ENCODE data around the gene HDAC6.

Gene HDAC6

DNA sequence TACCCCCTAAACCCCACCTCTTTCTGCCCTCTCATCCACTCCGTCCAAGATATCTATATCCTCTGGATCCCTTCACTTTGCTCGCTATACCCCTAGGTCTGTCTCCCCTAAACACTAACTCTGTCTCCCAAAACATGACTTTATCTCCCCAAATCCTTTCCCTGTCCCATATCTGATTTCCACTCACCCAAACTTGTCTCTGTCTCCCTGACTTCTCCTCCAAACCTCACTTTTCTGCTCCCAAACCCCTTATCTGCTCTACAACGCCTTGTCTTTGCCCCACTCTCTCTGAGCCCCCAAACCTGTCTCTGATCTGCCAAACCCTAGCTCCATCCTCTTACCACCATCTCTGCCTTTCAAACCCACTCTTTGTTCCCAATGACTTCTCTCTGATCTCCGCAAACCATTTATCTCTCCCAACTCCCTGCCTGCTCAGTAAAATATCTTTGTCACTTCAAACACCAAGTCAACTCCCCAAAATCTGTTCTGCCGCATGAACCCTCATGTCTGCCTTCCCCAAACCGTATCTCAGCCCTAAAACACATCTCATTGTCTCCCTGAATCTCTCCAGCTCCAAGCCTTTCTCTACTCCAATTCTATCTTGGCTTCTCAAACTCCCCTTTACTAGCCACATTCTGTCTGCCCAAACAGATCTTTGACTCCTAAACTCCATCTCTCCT is 14.9 kb upstream of the HDAC6 start:
- no peak overlapping the region for H3K27ac ChIP-seq (ENCODE audit: low read depth, low read length)
- no peak overlapping the region for H2BK15ac ChIP-seq (replicated peaks; ENCODE audit: low read depth)
- no peak overlapping the region for H3K23ac ChIP-seq (ENCODE audit: low read length)
- H3K79me2 ChIP-seq (ENCODE audit: control insufficient read depth, insufficient read depth, low read length): no peaks in the 10 kb centered on the region
- H3K36me3 ChIP-seq (ENCODE audit: control insufficient read depth, insufficient read depth, low read length): no peaks in the 10 kb centered on the region
- no peak overlapping the region for H3K18ac ChIP-seq (ENCODE audit: low read length)
- H2AK5ac ChIP-seq (ENCODE audit: low read length): no peak overlapping the region
- H2BK5ac ChIP-seq (ENCODE audit: low read length): no peak overlapping the region
- no peak overlapping the region for H3K4me3 ChIP-seq (ENCODE audit: low read length)
- H4K5ac ChIP-seq (ENCODE audit: low read length): no peak overlapping the region
- no CpG with 5 or more reads among the region's 6 CpGs for WGBS (ENCODE audit: extremely low coverage, insufficient coverage, low lambda C conversion rate)
- H2BK120ac ChIP-seq (ENCODE audit: low read depth, low read length): no peak overlapping the region
- no peak for DNase-seq
- no peak overlapping the region for H3K9ac ChIP-seq (ENCODE audit: low read length)
- no peaks in the 10 kb centered on the region for H3K4me1 ChIP-seq (ENCODE audit: control insufficient read depth, low read depth, low read length)
- no peaks in the 10 kb centered on the region for H3K27me3 ChIP-seq (ENCODE audit: insufficient read depth, low read length, poor library complexity)
- no peaks in the 10 kb centered on the region for H3K79me1 ChIP-seq (ENCODE audit: low read length)
- no peak overlapping the region for H3K56ac ChIP-seq (ENCODE audit: low read length)
- no peak overlapping the region for H4K8ac ChIP-seq (ENCODE audit: low read depth, low read length)
- H3K4me2 ChIP-seq (ENCODE audit: low read length): no peak overlapping the region
- H3K4ac ChIP-seq (ENCODE audit: low read depth, low read length): no peak overlapping the region

DNA sequence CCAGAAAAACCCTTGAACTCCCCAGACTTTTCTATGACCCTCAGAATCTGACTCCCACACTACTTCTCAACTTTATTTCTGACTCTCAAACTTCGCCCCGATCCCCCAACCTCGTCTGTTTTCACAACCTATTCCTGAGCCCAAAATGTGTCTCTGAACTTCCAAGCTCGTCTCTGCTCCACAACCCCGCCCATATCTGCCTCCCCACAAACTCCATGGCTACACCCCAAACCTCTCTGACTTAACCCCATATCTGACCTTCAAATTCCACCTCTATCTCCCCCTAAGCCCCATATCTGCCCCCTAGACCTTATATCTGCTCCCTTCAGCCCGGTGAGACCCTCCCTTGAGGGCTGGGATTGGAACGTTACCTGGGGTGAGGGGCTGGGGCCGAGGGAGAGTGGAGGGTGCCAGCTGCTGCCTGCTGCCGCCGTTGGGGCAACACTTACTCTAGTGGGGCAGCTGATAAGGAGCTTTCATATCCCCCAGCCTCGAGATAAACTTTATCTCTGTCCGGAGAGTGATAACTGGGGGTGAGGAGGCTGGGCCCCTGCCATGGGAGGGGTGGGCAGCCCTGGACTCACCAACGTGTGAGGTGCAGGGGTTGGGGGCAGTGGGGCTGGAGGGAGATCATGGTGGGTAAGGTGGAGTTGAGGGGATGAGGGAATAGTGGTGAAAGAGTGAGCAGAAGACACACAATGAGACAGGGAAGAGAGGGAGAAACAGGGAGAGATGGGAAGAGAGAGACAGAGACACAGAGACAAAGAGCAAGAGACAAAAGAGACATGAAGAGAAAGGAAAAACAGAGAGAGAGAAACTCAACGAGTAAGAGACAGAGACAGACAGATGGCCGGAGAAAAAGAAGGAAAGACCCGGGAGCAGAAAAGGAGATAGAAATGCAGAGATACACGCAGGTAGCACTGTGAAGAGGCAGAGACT is 14.1 kb upstream of the HDAC6 start:
- H3K27me3 ChIP-seq (ENCODE audit: insufficient read depth, low read length, poor library complexity): no peaks in the 10 kb centered on the region
- WGBS (ENCODE audit: extremely low coverage, insufficient coverage, low lambda C conversion rate): no CpG with 5 or more reads among the region's 17 CpGs
- no peak overlapping the region for H3K4me3 ChIP-seq (ENCODE audit: low read length)
- H3K18ac ChIP-seq (ENCODE audit: low read length): no peak overlapping the region
- no peaks in the 10 kb centered on the region for H3K79me1 ChIP-seq (ENCODE audit: low read length)
- H3K27ac ChIP-seq (ENCODE audit: low read depth, low read length): no peak overlapping the region
- H4K5ac ChIP-seq (ENCODE audit: low read length): no peak overlapping the region
- H3K23ac ChIP-seq (ENCODE audit: low read length): no peak overlapping the region
- DNase-seq: no peak
- no peak overlapping the region for H3K56ac ChIP-seq (ENCODE audit: low read length)
- no peaks in the 10 kb centered on the region for H3K79me2 ChIP-seq (ENCODE audit: control insufficient read depth, insufficient read depth, low read length)
- no peak overlapping the region for H2BK15ac ChIP-seq (replicated peaks; ENCODE audit: low read depth)
- no peak overlapping the region for H2AK5ac ChIP-seq (ENCODE audit: low read length)
- H2BK120ac ChIP-seq (ENCODE audit: low read depth, low read length): no peak overlapping the region
- no peak overlapping the region for H3K9ac ChIP-seq (ENCODE audit: low read length)
- no peak overlapping the region for H3K4ac ChIP-seq (ENCODE audit: low read depth, low read length)
- H3K4me1 ChIP-seq (ENCODE audit: control insufficient read depth, low read depth, low read length): no peaks in the 10 kb centered on the region
- H4K8ac ChIP-seq (ENCODE audit: low read depth, low read length): no peak overlapping the region
- no peaks in the 10 kb centered on the region for H3K36me3 ChIP-seq (ENCODE audit: control insufficient read depth, insufficient read depth, low read length)
- H3K4me2 ChIP-seq (ENCODE audit: low read length): no peak overlapping the region
- H2BK5ac ChIP-seq (ENCODE audit: low read length): no peak overlapping the region

DNA sequence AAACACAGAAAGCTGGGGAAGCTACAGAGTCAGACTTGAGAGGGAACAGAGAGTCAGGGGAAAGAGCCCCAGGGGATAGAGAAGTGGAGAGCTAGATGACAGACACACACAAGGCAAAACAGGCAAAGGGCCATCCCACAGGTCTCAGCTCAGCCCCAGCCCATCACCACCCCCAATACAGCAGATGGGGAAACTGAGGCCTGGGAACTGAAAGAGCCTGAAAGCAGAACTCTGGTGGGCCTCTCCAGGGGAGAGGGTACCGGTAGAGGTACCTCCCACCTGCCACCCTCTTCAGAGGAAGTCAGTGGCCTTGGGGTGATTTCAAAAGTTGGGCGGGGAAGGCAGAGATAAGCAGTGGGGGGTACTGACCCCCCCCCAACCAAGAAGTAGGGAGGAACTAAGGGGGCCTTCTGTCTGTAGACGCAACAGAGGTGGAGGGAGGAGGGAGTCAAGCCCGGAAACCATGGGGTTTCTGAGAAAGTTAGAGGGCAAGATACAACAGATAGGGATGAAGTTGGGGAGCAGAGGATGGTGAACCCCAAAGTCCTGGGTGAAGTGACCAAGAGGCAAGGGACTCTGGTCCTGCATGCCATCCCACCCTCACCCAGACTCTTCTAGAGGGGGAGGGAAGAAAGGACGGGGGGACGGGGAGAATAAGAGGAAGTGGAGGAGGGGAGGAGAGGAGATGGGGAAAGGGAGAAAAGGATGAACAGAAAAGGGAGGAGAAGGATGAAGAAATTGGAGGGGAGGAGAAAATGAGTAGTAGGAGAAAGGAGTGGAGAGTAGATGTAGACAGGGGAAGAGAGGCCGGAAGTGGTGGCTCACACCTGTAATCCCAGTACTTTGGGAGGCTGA is 12.3 kb upstream of the HDAC6 start:
- no peak for DNase-seq
- H3K4me2 ChIP-seq (ENCODE audit: low read length): no peak overlapping the region
- no peak overlapping the region for H3K27ac ChIP-seq (ENCODE audit: low read depth, low read length)
- H4K8ac ChIP-seq (ENCODE audit: low read depth, low read length): no peak overlapping the region
- no peak overlapping the region for H3K56ac ChIP-seq (ENCODE audit: low read length)
- no peaks in the 10 kb centered on the region for H3K4me1 ChIP-seq (ENCODE audit: control insufficient read depth, low read depth, low read length)
- H2AK5ac ChIP-seq (ENCODE audit: low read length): no peak overlapping the region
- no peak overlapping the region for H3K18ac ChIP-seq (ENCODE audit: low read length)
- H3K9ac ChIP-seq (ENCODE audit: low read length): no peak overlapping the region
- no peak overlapping the region for H4K5ac ChIP-seq (ENCODE audit: low read length)
- WGBS (ENCODE audit: extremely low coverage, insufficient coverage, low lambda C conversion rate): no CpG with 5 or more reads among the region's 7 CpGs
- no peak overlapping the region for H3K4me3 ChIP-seq (ENCODE audit: low read length)
- no peak overlapping the region for H2BK120ac ChIP-seq (ENCODE audit: low read depth, low read length)
- no peak overlapping the region for H2BK5ac ChIP-seq (ENCODE audit: low read length)
- no peaks in the 10 kb centered on the region for H3K79me2 ChIP-seq (ENCODE audit: control insufficient read depth, insufficient read depth, low read length)
- H3K79me1 ChIP-seq (ENCODE audit: low read length): no peaks in the 10 kb centered on the region
- no peaks in the 10 kb centered on the region for H3K27me3 ChIP-seq (ENCODE audit: insufficient read depth, low read length, poor library complexity)
- no peak overlapping the region for H3K4ac ChIP-seq (ENCODE audit: low read depth, low read length)
- H3K23ac ChIP-seq (ENCODE audit: low read length): no peak overlapping the region
- H3K36me3 ChIP-seq (ENCODE audit: control insufficient read depth, insufficient read depth, low read length): no peaks in the 10 kb centered on the region
- H2BK15ac ChIP-seq (replicated peaks; ENCODE audit: low read depth): no peak overlapping the region

DNA sequence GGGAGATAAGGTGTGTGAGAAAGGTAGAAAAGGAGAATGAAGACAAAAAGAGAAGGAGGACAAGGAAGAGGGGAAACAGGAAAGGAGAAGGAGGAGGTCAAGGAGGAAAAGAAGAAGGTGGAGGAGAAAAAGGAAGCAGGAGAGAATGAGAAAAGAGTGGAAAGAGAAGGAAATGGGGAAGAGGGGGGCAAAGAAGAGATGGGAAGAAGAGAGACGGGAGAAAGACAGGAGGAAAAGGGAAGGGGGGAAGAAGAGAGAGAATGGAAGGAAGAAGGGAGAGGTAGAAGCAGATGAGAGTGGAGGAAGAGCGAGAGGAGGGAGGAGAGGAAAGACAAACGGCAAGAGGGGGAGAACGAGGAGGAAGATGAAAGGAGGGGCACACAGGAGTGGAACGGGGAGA is 11.4 kb upstream of the HDAC6 start:
- no peak for DNase-seq
- Histone ChIP-seq H3K36me3 (ENCODE audit: control insufficient read depth, insufficient read depth, low read length) (no peaks in the 10 kb centered on the region), H4K8ac (ENCODE audit: low read depth, low read length) (no peak overlapping the region), H3K56ac (ENCODE audit: low read length) (no peak overlapping the region), H3K9ac (ENCODE audit: low read length) (no peak overlapping the region), H4K5ac (ENCODE audit: low read length) (no peak overlapping the region), H2BK120ac (ENCODE audit: low read depth, low read length) (no peak overlapping the region), H3K79me2 (ENCODE audit: control insufficient read depth, insufficient read depth, low read length) (no peaks in the 10 kb centered on the region), H3K18ac (ENCODE audit: low read length) (no peak overlapping the region), H3K27ac (ENCODE audit: low read depth, low read length) (no peak overlapping the region), H3K4me2 (ENCODE audit: low read length) (no peak overlapping the region), H3K4me3 (ENCODE audit: low read length) (no peak overlapping the region), H3K23ac (ENCODE audit: low read length) (no peak overlapping the region), H2AK5ac (ENCODE audit: low read length) (no peak overlapping the region), H3K27me3 (ENCODE audit: insufficient read depth, low read length, poor library complexity) (no peaks in the 10 kb centered on the region), H3K4ac (ENCODE audit: low read depth, low read length) (no peak overlapping the region), H2BK5ac (ENCODE audit: low read length) (no peak overlapping the region), H3K79me1 (ENCODE audit: low read length) (no peaks in the 10 kb centered on the region), H2BK15ac (replicated peaks; ENCODE audit: low read depth) (no peak overlapping the region), H3K4me1 (ENCODE audit: control insufficient read depth, low read depth, low read length) (no peaks in the 10 kb centered on the region)
- WGBS (ENCODE audit: extremely low coverage, insufficient coverage, low lambda C conversion rate): no CpG with 5 or more reads among the region's 5 CpGs

DNA sequence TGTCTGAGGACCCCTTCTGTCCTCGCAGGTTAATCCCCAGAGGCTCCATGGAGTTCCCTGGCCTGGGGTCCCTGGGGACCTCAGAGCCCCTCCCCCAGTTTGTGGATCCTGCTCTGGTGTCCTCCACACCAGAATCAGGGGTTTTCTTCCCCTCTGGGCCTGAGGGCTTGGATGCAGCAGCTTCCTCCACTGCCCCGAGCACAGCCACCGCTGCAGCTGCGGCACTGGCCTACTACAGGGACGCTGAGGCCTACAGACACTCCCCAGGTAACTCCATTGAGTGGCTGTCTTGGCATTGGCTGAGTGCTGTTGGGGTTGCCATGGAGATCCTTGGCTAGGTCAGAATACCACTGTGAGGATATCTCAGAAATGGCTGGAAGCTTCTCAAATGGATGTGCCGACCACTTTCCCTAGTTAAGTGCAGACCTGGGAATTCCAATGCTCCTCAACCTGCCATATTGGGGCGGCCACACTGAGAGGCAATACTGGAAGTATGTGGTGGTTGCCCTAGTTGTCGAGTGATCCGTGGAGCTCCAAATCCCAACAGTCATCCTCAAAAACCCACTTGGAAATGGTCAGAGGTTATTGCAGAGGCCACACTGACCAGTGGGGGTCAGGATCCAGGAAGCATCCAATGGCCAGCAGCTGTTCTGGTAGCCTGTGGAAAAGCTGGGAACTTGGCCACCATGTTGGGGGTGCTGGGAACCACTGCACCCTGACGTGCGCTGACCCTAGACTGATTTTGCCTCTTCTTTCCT is 10.6 kb upstream of the HDAC6 start:
- H2AK5ac ChIP-seq (ENCODE audit: low read length): no peak overlapping the region
- no CpG with 5 or more reads among the region's 11 CpGs for WGBS (ENCODE audit: extremely low coverage, insufficient coverage, low lambda C conversion rate)
- H3K36me3 ChIP-seq (ENCODE audit: control insufficient read depth, insufficient read depth, low read length): no peaks in the 10 kb centered on the region
- H3K9ac ChIP-seq (ENCODE audit: low read length): no peak overlapping the region
- H3K79me2 ChIP-seq (ENCODE audit: control insufficient read depth, insufficient read depth, low read length): no peaks in the 10 kb centered on the region
- no peaks in the 10 kb centered on the region for H3K79me1 ChIP-seq (ENCODE audit: low read length)
- H2BK5ac ChIP-seq (ENCODE audit: low read length): no peak overlapping the region
- no peak overlapping the region for H3K56ac ChIP-seq (ENCODE audit: low read length)
- no peak overlapping the region for H4K5ac ChIP-seq (ENCODE audit: low read length)
- H2BK15ac ChIP-seq (replicated peaks; ENCODE audit: low read depth): no peak overlapping the region
- H2BK120ac ChIP-seq (ENCODE audit: low read depth, low read length): no peak overlapping the region
- no peaks in the 10 kb centered on the region for H3K27me3 ChIP-seq (ENCODE audit: insufficient read depth, low read length, poor library complexity)
- no peak overlapping the region for H4K8ac ChIP-seq (ENCODE audit: low read depth, low read length)
- no peak overlapping the region for H3K27ac ChIP-seq (ENCODE audit: low read depth, low read length)
- no peaks in the 10 kb centered on the region for H3K4me1 ChIP-seq (ENCODE audit: control insufficient read depth, low read depth, low read length)
- H3K18ac ChIP-seq (ENCODE audit: low read length): no peak overlapping the region
- H3K4me2 ChIP-seq (ENCODE audit: low read length): no peak overlapping the region
- DNase-seq: peak; percentile 10
- H3K23ac ChIP-seq (ENCODE audit: low read length): no peak overlapping the region
- no peak overlapping the region for H3K4ac ChIP-seq (ENCODE audit: low read depth, low read length)
- H3K4me3 ChIP-seq (ENCODE audit: low read length): no peak overlapping the region
